Stimulated activated CD4-positive, alpha-beta T cell treated with anti-CD3 and anti-CD28 coated beads, Interleukin-15, amount 100 ng/mL, for 24 hours (primary cell): ENCODE measurements around the gene ETF1.
A peak's percentile ranks its signal among the peaks of the same experiment; 100 is the strongest.
"Not testable (repeated sequence)": the region's sequence is repeated elsewhere in the genome, so short reads cannot be mapped to it uniquely, and the experiment has no call there.

Experiments
- DNase-seq: peaks from one replicate; pipeline ENCODE4 v3.0.0-alpha.2; 2020

ETF1 gene

GRCh38 chr5:138482638-138483037 lies 60.4 kb downstream of the ETF1 start:
- no peak for DNase-seq

- no peak for DNase-seq
Observed at GRCh38 chr5:138476918-138477317, 66.1 kb downstream of the ETF1 start.

GRCh38 chr5:138473151-138473550 lies 69.9 kb downstream of the ETF1 start:
- not testable (repeated sequence) for DNase-seq

GRCh38 chr5:138472353-138472752 lies 70.7 kb downstream of the ETF1 start:
- DNase-seq, result no peak

- DNase-seq, result no peak
Observed at GRCh38 chr5:138471052-138471361, 72.0 kb downstream of the ETF1 start.

- no peak for DNase-seq
Observed at GRCh38 chr5:138470322-138471051, 72.5 kb downstream of the ETF1 start.

GRCh38 chr5:138469540-138470321 lies 73.3 kb downstream of the ETF1 start:
- DNase-seq, result no peak

- no peak for DNase-seq
Observed at GRCh38 chr5:138468966-138469539, 74.0 kb downstream of the ETF1 start.

GRCh38 chr5:138468133-138468965 lies 74.7 kb downstream of the ETF1 start:
- DNase-seq, result no peak

GRCh38 chr5:138467711-138468132 lies 75.3 kb downstream of the ETF1 start:
- no peak for DNase-seq

- no peak for DNase-seq
Observed at GRCh38 chr5:138466900-138467710, 75.9 kb downstream of the ETF1 start.

- peak; percentile 48 for DNase-seq
Observed at GRCh38 chr5:138466125-138466899, 76.7 kb downstream of the ETF1 start.

- peak; percentile 97 for DNase-seq
Observed at GRCh38 chr5:138465261-138466124, 77.5 kb downstream of the ETF1 start, which contains the start of gene EGR1. EGR1 (plus strand) TSS chr5:138465479; CDS start chr5:138465762, 283 bp downstream.

- DNase-seq, result peak; percentile 96
Observed at GRCh38 chr5:138464388-138465260, 78.4 kb downstream of the ETF1 start.

GRCh38 chr5:138464008-138464387 lies 79.0 kb downstream of the ETF1 start:
- DNase-seq, result peak; percentile 95

GRCh38 chr5:138463419-138464007 lies 79.5 kb downstream of the ETF1 start:
- DNase-seq, result no peak

- DNase-seq, result no peak
Observed at GRCh38 chr5:138461343-138462125, 81.5 kb downstream of the ETF1 start.
